Vagina (tissue), 2 donors: ENCODE results near the gene ARMH3. TPM values are rescaled to one million over a fixed set of nuclear protein-coding genes. Genes with fewer than 3 reads are reported as not detected.

Experiments used
- DNase-seq, 2 donors: peaks; one replicate each; pipeline ENCODE4 v3.0.0-alpha.2; 2017; ENCODE audit errors: extremely low spot score in 2 of 2
- H3K27ac ChIP-seq: fragments of 200-600 bp; sonication (generic); one replicate; pipeline ENCODE4 v1.5.1; 2019
- H3K27me3 ChIP-seq: fragments of 200-600 bp; sonication (generic); one replicate; pipeline ENCODE4 v1.5.1; 2019
- H3K36me3 ChIP-seq, 2 donors: fragments of 200-600 bp; sonication (generic); one replicate each; pipeline ENCODE4 v1.5.1; 2017 to 2019
- H3K4me1 ChIP-seq: fragments of 200-600 bp; sonication (generic); one replicate; pipeline ENCODE4 v1.5.1; 2019
- H3K4me3 ChIP-seq, 2 donors: fragments of 200-600 bp; sonication (generic); 1 replicate in 1 of 2; 2 replicates in 1 of 2; pipeline ENCODE4 v1.5.1; 2016 to 2019
- H3K9me3 ChIP-seq: fragments of 200-600 bp; sonication (generic); one replicate; pipeline ENCODE4 v1.5.1; 2019
- CTCF ChIP-seq, 3 experiments: fragments of 450-650 bp in 2 of 3; fragments of 200-600 bp in 1 of 3; sonication (generic) in 1 of 3; IDR thresholded peaks; one replicate each; pipeline ENCODE4 v1.5.1; 2017 to 2019; ENCODE audit warnings: antibody characterized with exemption in 3 of 3, mild to moderate bottlenecking in 2 of 3, moderate library complexity in 2 of 3
- POLR2A ChIP-seq, 2 donors: fragments of 450-650 bp; IDR thresholded peaks; one replicate each; pipeline ENCODE4 v1.6.1; 2017; ENCODE audit warnings: antibody characterized with exemption in 2 of 2, mild to moderate bottlenecking in 2 of 2, moderate library complexity in 2 of 2
- POLR2AphosphoS5 ChIP-seq, 2 donors: sonication (generic); formaldehyde crosslinking; IDR thresholded peaks; one replicate each; pipeline ENCODE4 v1.9.0; 2017; ENCODE audit warnings: antibody characterized with exemption in 2 of 2, mild to moderate bottlenecking in 2 of 2, low read depth in 1 of 2; ENCODE audit not compliant: insufficient read depth in 1 of 2
- intact Hi-C: fragments of 100-400 bp; cut with DNase I; formaldehyde crosslinking; loops from one replicate; pipeline ENCODE4 v1.15.1; 2023
- small RNA-seq: library from RNA; depleted of rRNA; stranded (forward); fragments of <200 nt; gene quantifications from one replicate; pipeline ENCODE3, GENCODE V24; 2016
- total RNA-seq: library from RNA; depleted of rRNA; stranded (reverse); fragments of >200 nt; gene quantifications from one replicate; pipeline ENCODE4 v1.2.3, GENCODE V29; 2016

Gene ARMH3
- total RNA-seq, 1 donor from 2014 or later: 26.5 TPM

GRCh38 chr10:101803511-101803910, 252.5 kb downstream of the ARMH3 start:
- Histone ChIP-seq H3K4me3 (no peak overlapping the region), H3K4me1 (peaks cover 4% of the 10 kb centered on the region), H3K9me3 (no peaks in the 10 kb centered on the region), H3K27ac (no peak overlapping the region), H3K36me3 (peaks cover 0 to 85% of the 10 kb centered on the region in 2 donors), H3K27me3 (no peaks in the 10 kb centered on the region)
- intact Hi-C loops: no loop called here
- TF ChIP-seq CTCF (IDR thresholded peaks at IDR 0.05) (no peak), POLR2A (IDR thresholded peaks at IDR 0.05) (no peak), POLR2AphosphoS5 (IDR thresholded peaks at IDR 0.05; ENCODE audit: insufficient read depth in 1 of 2, low read depth in 1 of 2) (no peak)
- no peak for DNase-seq

GRCh38 chr10:101797403-101798059, 258.4 kb downstream of the ARMH3 start:
- TF ChIP-seq POLR2A (IDR thresholded peaks at IDR 0.05): no peak
- no peak for TF ChIP-seq POLR2AphosphoS5 (IDR thresholded peaks at IDR 0.05; ENCODE audit: insufficient read depth in 1 of 2, low read depth in 1 of 2)
- TF ChIP-seq CTCF (IDR thresholded peaks at IDR 0.05): no peak
- Histone ChIP-seq H3K4me1 (no peaks in the 10 kb centered on the region), H3K27me3 (no peaks in the 10 kb centered on the region), H3K9me3 (no peaks in the 10 kb centered on the region), H3K4me3 (no peak overlapping the region), H3K27ac (no peak overlapping the region), H3K36me3 (peaks cover 0 to 88% of the 10 kb centered on the region in 2 donors)
- no peak for DNase-seq
- intact Hi-C loops: no loop called here

Small RNA genes within 50 kb of the gene (small RNA-seq; reads per million reads assigned to genes)
- gene AL500527.1 (not detected), gene AL500527.2 (not detected), gene RF00017 (not detected), gene RF00019 (not detected)

Other genes starting within 250 kb of the ARMH3 start
- gene OGA, start 237.7 kb downstream of the ARMH3 start, total RNA-seq: 125 TPM
- 5.9 TPM for gene KCNIP2, start 212.4 kb downstream of the ARMH3 start, total RNA-seq
- gene HPS6, start 9.2 kb upstream of the ARMH3 start, total RNA-seq: 29.7 TPM
- gene LDB1, start 64.2 kb upstream of the ARMH3 start, total RNA-seq: 62.6 TPM
- 29.5 TPM for gene PPRC1, start 76.9 kb upstream of the ARMH3 start, total RNA-seq
- gene NOLC1, start 96.2 kb upstream of the ARMH3 start, total RNA-seq: 61.9 TPM
- gene ELOVL3, start 170.1 kb upstream of the ARMH3 start, total RNA-seq: not detected
- not detected for gene PITX3, start 185.3 kb upstream of the ARMH3 start, total RNA-seq
- gene GBF1, start 189.4 kb upstream of the ARMH3 start, total RNA-seq: 48.9 TPM